Activated naive CD8-positive, alpha-beta T cell treated with anti-CD3 and anti-CD28 coated beads, Interleukin-2, amount 50 U/mL, for 16 hours (primary cell): Measurements from ENCODE around the gene PHF2.

Experiments used
- DNase-seq: peaks from one replicate; pipeline ENCODE4 v3.0.0-alpha.2; 2020; ENCODE audit warnings: low read depth, low spot score

PHF2 gene

DNA sequence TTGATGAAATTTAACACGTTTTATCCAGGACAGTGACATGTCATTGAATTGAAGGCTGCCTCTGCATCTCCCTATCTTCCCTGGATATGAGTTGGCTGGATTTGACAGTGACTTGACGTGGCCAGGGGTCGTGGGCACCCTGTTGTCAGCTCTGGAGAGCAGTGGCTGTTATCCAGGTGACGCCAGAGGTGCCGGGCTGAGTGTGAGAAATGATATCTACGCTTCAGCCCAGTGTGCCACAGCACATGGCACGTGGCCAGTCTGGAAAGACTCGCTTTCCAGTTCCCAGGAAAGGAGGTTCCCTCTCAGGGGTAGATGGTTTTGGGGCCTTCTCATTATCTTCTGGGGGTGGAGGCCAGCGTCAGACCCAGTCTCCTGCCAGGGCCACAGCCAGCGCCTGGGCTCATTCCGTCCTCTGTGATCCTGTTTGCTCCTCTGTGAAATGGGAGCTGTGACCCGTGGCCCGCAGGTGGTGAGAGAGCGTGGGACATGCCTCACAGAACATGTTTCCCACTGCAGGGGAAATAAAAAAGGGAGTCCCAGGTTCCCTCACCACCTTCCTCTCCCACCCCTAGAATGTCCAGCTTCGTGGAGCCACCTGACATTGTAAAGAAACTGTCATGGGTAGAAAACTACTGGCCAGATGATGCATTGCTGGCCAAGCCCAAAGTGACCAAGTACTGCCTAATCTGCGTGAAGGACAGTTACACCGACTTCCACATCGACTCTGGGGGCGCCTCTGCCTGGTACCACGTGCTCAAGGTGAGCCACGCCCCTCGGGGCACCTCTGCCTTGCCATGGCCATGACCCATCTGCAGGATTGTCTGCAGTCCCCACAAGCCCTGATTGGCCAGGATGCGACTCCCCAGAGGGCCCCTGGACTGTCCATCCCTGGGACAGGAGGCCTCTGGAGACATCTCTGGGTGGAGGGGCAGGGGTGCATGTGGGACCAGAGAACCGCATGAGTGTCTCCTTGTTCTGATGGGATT, 76.5 kb downstream of the PHF2 start:
- DNase-seq = no peak

- no peak for DNase-seq
Observed at GRCh38 chr9:93653760-93654159, 77.4 kb downstream of the PHF2 start.

GRCh38 chr9:93654351-93654961, 78.1 kb downstream of the PHF2 start:
- DNase-seq = no peak

- DNase-seq = no peak
Observed at GRCh38 chr9:93655621-93656425, 79.4 kb downstream of the PHF2 start.

- DNase-seq = no peak
Observed at GRCh38 chr9:93656426-93657239, 80.2 kb downstream of the PHF2 start.

DNA sequence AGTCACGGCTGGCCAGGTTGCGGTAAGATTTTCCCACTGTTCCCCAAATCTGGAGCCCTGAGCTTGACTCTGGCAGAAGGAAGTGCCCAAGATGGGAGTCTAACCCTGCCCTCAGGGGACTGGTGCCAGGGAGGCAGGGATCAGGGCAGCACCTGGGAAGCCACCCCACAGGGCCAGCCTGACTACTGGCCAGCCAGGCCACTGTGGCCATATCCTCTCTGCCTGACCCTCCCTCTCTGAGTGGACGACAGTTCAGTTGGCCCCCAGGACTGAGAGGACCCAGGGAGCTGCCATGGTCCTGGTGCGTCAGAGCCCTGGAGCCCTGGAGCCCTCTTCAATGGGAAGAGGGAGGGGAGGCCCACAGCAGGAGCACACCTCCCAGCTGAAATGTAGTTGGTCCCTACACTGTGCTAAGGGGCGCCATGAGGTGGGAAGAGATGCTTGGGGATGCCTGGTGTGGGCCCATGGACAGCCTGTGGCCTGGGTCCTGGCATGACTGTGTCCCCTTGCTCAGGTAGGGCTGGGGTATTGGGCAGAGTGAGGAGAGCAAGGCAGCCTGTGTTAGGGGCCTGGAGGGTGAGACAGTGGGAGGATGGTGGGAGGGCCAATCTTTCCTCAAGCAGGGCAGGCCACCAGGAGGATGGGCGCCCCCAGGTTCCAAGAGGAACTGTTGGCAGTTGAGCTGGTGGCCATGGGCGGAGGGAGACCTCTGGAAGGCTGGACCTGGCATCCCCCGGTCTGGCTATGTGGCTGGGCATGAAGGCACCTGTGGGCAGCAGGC, 81.1 kb downstream of the PHF2 start:
- no peak for DNase-seq

DNA sequence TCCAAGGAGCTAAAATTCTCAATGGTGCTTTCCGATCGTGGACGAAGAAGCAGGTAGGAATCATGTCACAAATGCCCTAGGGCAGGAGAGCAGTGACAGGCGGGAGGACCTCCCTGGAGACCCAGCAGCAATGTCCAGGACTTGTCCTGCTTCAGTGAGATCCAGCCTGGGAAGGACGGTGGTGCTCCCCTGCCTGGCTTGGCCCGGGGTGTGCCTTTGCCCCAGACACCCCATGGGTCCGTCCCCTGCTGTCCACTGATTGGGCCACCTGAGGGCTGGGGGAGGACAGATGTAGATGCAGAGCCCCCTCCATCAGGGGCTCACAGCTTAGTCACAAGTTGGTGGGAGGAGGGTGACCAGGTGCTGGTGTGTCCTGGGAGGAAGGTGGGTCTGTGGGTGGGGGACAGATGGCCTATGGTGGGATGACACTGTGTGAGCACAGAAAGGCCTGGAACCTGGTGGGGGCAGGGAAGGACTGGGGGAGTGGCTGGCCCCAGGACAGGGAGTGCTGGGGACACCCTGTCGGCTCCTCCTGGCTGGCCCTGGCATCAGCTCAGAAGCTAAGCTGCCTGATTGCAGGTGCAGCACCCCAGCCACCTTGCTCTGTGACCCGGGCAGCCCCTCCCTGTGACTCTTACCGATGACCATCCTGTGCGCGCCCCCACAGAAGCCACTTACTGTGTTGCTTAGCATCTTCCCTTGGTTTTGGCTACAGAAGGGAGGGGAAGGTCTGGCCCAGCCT, 82.0 kb downstream of the PHF2 start:
- DNase-seq = no peak

DNA sequence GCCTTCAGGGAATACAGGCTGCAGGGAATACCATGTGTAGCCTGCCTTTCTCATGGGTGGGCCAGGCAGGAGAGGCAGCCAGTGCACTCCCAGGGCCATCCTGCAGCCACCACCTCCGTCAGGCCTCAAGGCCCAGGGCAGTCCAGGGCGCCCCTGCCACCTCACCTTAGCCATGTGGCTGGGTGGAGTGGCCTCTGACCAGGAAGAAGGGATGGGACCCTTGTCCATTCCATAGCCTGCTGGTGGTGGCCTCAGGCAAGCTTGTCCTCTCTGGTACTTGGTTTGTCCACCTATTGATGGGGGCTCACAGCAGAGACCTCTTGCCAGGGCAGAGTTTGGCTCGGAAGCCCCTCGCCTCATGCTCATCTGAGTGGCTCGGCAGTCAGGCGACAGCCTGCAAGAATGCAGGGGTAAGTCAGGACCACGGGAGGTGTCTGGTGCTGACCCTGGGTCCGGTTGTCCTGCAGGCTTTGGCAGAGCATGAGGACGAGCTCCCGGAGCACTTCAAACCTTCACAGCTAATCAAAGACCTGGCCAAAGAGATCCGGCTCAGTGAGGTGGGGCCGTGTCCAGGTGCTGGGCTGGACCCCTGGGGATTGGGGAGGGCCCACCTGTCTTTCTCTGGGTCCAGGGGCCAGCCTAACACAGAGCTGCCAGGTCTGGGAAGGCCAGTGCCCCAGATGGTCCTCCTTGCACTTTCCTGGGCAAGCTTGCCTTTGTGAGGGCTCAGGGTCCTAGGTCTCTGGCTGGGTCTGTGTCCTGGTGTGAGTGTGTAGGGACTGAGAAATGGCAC, 82.9 kb downstream of the PHF2 start:
- no peak for DNase-seq

GRCh38 chr9:93659837-93660177, 83.4 kb downstream of the PHF2 start:
- DNase-seq = no peak

- DNase-seq = no peak
Observed at GRCh38 chr9:93660352-93661046, 84.1 kb downstream of the PHF2 start.

GRCh38 chr9:93661591-93661990, 85.2 kb downstream of the PHF2 start:
- DNase-seq = no peak

DNA sequence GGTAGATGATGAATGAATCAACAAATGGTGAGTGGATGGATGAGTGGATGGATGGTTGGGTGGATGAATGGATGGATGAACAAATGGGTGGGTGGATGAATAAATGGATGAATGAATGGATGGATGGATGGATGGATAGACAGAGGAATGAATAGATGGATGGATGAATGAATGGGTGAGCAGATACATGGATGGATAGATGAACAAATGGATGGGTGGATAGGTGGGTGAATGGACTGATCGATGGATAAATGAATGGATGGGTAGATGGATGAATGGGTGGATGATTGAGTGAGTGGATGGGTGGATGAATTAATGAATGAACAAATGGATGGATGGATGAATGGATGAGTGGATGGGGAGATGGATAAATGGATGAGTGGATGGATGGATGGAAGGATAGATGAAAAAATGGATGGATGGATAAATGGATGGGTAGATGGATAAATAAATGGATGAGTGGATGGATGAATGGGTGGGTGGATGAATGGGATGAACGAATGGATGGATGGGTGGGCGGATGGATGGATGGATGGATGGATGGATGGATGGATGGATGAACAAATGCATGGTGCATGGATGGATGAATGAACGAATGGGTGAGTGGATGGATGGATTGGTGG, 85.7 kb downstream of the PHF2 start:
- DNase-seq = no peak

- DNase-seq = no peak
Observed at GRCh38 chr9:93662952-93663572, 86.7 kb downstream of the PHF2 start.

DNA sequence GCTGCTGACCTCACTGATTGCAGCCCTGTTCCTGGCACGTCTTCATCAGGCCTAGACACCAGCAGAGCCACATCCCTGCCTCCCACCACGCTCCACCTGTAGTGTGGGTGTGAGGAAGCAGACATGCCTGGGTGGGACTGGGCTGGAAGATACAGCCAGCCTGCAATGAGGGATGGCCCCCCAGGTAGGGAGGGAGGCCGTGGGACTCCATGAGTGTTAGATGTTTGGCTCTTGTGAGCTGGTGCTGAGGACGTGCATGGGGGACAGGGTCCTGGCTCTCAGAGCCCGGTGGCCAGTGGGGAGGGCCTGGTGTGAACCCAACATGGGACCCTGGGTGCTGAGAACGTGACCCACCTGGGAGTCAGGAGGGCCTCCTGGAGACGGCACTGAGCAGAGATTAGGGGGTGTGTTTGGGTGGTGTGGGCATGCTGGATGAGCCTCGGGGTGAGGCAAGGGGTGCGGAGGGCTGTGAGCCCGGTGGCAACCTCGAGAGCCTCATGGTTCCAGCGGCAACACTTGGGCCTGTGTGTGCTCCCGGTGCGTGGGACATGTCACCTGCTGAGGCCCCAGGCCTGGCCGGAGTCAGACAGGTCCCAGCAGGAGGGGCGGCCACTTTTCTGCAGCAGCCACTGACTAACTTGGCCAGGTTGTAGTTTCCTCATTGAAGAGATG, 87.6 kb downstream of the PHF2 start:
- no peak for DNase-seq

DNA sequence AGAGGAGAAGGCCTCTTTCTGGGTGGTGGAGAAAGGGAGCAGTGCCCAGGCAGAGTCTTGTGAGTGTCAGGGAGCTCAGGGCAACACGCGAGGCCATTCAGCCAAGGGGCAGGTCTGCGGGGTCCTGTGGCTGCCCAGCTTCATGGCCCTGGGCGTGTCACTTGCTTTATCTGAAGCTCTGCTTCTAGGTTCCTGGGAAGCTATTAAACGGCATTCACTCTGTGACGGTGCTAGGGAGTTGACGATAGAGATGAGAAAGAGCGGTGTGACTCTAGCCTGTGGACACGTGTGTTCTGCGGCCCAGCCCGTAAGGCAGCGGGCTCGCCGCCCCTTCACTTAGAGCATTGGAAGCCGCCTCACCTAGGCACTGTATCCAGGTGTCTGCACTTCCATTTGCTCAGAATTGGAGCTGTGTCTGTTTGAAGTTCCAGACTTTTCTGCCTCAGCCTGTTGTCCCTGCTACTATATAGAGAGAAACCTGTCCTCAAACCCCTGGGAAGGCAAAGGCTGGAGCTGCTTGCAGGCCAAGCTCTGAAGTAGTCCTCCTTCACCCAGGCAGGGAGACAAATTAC, 88.3 kb downstream of the PHF2 start:
- no peak for DNase-seq

- no peak for DNase-seq
Observed at GRCh38 chr9:93665128-93665636, 88.8 kb downstream of the PHF2 start.
